ENCODE measurements around the gene ARRB2.

The ARRB2 gene

DNA sequence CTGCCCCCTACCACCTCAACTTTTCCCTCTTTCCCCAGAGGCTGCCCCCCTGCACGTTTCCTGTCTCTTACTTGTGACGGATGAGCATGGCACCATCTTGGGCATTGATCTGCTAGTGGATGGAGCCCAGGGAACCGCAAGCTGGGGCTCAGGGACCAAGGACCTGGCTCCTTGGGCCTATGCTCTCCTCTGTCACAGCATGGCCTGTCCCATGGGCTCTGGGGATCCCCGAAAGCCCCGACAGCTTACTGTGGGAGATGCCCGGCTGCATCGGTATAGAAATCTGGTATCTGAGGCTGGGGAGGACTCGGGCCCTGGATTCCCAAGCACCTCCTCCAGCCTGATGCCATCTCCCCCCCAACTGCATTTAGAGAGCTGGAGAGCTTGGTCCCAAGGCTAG is 31.1 kb downstream of the ARRB2 start:
- DNase-seq (ENCODE audit: low spot score): no peak
- TF ChIP-seq, protein P1, sequence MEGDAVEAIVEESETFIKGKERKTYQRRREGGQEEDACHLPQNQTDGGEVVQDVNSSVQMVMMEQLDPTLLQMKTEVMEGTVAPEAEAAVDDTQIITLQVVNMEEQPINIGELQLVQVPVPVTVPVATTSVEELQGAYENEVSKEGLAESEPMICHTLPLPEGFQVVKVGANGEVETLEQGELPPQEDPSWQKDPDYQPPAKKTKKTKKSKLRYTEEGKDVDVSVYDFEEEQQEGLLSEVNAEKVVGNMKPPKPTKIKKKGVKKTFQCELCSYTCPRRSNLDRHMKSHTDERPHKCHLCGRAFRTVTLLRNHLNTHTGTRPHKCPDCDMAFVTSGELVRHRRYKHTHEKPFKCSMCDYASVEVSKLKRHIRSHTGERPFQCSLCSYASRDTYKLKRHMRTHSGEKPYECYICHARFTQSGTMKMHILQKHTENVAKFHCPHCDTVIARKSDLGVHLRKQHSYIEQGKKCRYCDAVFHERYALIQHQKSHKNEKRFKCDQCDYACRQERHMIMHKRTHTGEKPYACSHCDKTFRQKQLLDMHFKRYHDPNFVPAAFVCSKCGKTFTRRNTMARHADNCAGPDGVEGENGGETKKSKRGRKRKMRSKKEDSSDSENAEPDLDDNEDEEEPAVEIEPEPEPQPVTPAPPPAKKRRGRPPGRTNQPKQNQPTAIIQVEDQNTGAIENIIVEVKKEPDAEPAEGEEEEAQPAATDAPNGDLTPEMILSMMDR (IDR thresholded peaks at IDR 0.05; ENCODE audit: extremely low read depth, missing control alignments): no peak

DNA sequence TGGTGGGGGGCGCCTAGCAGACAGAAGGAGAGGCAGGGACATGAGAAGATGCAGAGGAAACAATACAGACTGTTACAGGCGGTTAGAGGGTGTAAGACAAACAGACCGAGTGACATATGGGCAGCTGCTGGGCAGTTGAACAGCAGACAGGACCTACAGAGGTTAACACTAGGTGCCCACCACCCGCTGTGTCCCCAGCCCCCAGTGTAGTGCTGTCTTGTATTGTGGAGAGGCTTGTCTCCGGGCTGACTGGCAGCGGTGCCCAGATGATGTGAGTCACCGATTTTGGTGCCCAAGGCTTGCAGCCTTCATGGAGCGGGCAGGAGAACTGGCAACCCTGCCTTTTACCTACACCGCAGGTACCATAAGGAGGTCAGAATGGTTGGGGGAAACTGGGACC is 31.7 kb downstream of the ARRB2 start:
- TF ChIP-seq, protein P1 (IDR thresholded peaks at IDR 0.05; ENCODE audit: extremely low read depth, missing control alignments): no peak
- DNase-seq (ENCODE audit: low spot score): no peak

DNA sequence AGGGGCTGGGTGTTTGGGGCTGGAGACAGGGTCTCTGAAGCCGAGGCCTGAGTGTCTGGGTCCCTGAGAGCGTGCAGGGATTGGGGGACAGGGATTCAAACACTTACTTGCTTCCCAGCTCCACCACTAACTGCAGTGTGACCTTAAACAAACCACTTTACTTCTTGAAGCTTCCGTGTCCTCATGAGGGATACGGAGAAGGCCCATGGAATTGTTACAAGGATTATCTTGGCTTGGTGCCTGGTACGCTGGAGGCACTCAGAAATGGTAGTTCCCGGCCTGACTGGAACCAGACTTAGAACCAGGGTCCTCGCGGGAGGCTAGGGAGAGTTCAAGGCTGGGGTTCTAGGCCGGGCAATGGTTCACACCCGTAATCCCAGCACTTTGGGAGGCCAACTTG is 32.2 kb downstream of the ARRB2 start:
- TF ChIP-seq, protein P1 (IDR thresholded peaks at IDR 0.05; ENCODE audit: extremely low read depth, missing control alignments): no peak
- DNase-seq (ENCODE audit: low spot score): no peak

DNA sequence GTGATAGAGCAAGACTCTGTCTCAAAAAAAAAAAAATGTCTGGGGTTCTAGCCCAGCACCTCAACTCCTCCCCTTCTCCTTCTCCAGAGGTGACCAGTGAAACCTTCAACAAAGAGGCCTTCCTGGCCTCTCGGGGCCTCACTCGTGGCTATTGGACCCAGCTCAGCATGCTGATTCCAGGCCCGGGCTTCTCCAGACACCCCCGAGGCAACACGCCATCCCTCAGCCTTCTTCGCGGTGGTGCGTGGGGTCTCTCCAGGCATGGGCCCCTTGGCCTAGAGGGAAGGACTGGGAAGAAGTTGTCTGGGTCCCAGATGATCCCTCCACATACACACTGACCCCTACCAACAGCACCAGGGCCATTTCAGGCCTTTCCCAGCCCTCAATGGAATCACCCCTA is 32.8 kb downstream of the ARRB2 start:
- TF ChIP-seq, protein P1 (IDR thresholded peaks at IDR 0.05; ENCODE audit: extremely low read depth, missing control alignments): no peak
- no peak for DNase-seq (ENCODE audit: low spot score)

DNA sequence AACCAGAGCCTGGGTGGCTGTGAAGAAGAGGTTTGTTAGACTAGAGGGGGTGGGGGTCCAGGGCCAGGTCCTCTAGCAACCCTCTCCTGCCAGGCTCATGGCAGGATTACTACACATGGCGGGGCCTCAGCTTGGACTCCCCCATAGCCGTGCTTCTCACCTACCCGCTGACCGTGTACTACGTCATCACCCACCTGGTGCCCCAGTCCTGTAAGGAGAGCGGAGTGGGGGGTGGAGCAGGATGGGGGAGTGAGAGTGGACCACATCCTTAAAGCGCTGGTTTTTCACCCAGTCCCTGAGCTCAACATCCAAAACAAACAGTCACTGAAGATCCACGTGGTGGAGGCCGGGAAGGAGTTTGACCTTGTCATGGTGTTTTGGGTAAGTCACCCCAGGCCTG is 33.5 kb downstream of the ARRB2 start:
- TF ChIP-seq, protein P1 (IDR thresholded peaks at IDR 0.05; ENCODE audit: extremely low read depth, missing control alignments): no peak
- no peak for DNase-seq (ENCODE audit: low spot score)

DNA sequence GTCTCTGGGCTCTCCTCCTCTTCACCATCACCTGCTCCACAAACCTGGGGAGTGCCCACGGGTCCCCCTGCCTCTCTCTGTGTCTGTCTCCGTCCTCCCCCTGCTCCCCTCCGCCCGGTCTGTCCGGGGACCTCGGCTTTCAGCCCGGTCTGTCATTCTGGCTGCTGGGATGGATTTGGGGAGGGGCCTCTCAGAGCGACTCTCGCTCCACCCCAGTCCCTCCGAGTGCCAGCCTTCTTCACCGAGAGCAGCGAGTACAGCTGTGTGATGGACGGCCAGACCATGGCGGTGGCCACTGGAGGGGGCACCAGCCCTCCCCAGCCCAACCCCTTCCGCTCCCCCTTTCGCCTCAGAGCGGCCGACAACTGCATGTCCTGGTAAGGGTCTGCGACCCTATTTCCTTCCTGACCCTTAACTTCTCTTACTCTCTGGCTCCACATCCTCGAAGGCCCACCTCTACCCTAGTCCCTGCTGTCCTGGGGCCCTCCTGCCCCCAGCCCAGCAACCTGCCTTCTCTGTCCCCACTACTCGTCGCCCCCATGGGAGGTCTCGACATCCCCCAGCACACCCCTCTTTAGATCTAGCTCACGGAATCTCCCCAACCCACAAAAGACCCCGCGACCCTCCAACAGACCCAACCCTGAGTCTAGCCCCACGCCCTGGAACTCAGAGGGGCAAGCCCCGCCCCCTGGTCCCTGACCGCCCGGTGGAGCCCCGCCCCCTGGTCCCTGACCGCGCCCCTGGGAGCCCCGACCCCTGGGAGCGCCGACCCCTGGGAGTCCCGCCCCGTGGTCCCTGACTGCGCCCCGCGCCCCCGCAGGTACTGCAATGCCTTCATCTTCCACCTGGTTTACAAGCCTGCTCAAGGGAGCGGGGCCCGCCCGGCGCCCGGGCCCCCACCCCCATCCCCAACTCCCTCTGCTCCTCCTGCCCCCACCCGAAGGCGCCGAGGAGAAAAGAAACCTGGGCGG is 34.9 kb downstream of the ARRB2 start:
- DNase-seq (ENCODE audit: low spot score): peak; percentile 34
- TF ChIP-seq, protein P1 (IDR thresholded peaks at IDR 0.05; ENCODE audit: extremely low read depth, missing control alignments): no peak

DNA sequence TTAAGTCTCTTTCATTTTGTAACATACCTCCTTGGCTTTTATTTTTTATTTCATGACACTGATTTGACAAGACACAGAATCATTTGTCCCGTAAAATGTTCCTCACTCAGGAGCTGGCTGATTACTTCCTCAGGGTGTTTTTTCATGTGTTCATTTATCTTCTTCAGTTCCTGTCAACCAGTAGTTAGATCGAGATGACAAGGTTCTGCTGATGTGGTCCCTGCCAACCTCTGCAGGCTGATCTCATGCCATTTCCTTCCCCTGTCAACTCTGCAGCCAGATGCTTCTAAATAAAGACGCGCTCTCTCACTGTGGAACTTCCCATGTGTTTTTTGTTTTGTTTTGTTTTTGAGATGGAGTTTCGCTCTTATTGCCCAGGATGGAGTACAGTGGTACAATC is 37.4 kb downstream of the ARRB2 start:
- TF ChIP-seq, protein P1 (IDR thresholded peaks at IDR 0.05; ENCODE audit: extremely low read depth, missing control alignments): no peak
- peak; percentile 46 for DNase-seq (ENCODE audit: low spot score)

All from GM20000 (cell line).